Body of pancreas (tissue), 4 donors: ENCODE data around the gene DOC2A.

ENCODE experiments used
- POLR2A ChIP-seq, 3 donors: fragments of 450-650 bp; IDR thresholded peaks; one replicate each; pipeline ENCODE4 v1.6.1; 2016; ENCODE audit warnings: antibody characterized with exemption in 3 of 3, mild to moderate bottlenecking in 2 of 3
- TF ChIP-seq, protein P1 (sequence below), 7 experiments: fragments of 450-650 bp in 4 of 7; fragments of 200-600 bp in 3 of 7; sonication (generic) in 3 of 7; IDR thresholded peaks; one replicate each; pipeline ENCODE4 v1.5.1; 2016 to 2019; ENCODE audit warnings: antibody characterized with exemption in 7 of 7

GRCh38 chr16:29993903-29994599 lies 16.8 kb downstream of the DOC2A start:
- TF ChIP-seq, protein P1, sequence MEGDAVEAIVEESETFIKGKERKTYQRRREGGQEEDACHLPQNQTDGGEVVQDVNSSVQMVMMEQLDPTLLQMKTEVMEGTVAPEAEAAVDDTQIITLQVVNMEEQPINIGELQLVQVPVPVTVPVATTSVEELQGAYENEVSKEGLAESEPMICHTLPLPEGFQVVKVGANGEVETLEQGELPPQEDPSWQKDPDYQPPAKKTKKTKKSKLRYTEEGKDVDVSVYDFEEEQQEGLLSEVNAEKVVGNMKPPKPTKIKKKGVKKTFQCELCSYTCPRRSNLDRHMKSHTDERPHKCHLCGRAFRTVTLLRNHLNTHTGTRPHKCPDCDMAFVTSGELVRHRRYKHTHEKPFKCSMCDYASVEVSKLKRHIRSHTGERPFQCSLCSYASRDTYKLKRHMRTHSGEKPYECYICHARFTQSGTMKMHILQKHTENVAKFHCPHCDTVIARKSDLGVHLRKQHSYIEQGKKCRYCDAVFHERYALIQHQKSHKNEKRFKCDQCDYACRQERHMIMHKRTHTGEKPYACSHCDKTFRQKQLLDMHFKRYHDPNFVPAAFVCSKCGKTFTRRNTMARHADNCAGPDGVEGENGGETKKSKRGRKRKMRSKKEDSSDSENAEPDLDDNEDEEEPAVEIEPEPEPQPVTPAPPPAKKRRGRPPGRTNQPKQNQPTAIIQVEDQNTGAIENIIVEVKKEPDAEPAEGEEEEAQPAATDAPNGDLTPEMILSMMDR (IDR thresholded peaks at IDR 0.05) = no peak
- no peak for TF ChIP-seq POLR2A (IDR thresholded peaks at IDR 0.05)
